ENCODE measurements around the gene TUNAR. TPM values are rescaled to one million over a fixed set of nuclear protein-coding genes. Genes with fewer than 3 reads are reported as not detected.
A peak's percentile ranks its signal among the peaks of the same experiment; 100 is the strongest.

The TUNAR gene
- total RNA-seq, 1 donor from 2014 or later, result 0.06 TPM

DNA sequence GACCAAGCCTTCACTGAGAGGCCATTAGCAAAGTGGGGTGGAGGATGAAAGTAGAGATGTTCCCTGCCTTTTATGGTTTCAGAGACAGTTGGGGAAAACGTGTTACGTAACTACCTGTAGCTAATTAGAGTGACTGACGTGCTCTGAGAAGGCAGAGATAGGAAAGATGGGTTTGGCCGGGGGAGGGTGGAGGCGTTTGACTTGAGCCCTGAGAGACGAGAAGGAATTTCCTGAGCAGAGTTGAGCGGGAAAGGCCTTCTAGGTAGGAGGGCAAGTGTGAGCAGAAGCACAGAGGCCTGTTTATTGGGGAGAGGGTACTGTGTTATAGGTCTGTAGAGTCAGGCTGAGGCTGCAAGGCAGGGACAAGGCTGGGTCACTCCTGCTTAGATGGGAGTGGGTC is 8.6 kb downstream of the TUNAR start:
- no peak overlapping the region for H3K4me3 ChIP-seq (ENCODE audit: low read depth, low read length)
- DNase-seq (ENCODE audit: low read depth), result no peak
- TF ChIP-seq CTCF (conservative IDR thresholded peaks at IDR 0.05; ENCODE audit: low read depth, low read length), result no peak

- TF ChIP-seq CTCF (conservative IDR thresholded peaks at IDR 0.05; ENCODE audit: low read depth, low read length), result no peak
- no peak overlapping the region for H3K4me3 ChIP-seq (ENCODE audit: low read depth, low read length)
- no peak for DNase-seq (ENCODE audit: low read depth)
These were observed 9.2 kb downstream of the TUNAR start for GRCh38 chr14:95885866-95886265.

GRCh38 chr14:95886366-95887056 is 9.9 kb downstream of the TUNAR start:
- TF ChIP-seq CTCF (conservative IDR thresholded peaks at IDR 0.05; ENCODE audit: low read depth, low read length), result no peak
- no peak for DNase-seq (ENCODE audit: low read depth)
- H3K4me3 ChIP-seq (ENCODE audit: low read depth, low read length), result no peak overlapping the region

GRCh38 chr14:95887351-95887750 is 10.7 kb downstream of the TUNAR start:
- no peak for TF ChIP-seq CTCF (conservative IDR thresholded peaks at IDR 0.05; ENCODE audit: low read depth, low read length)
- H3K4me3 ChIP-seq (ENCODE audit: low read depth, low read length), result no peak overlapping the region
- no peak for DNase-seq (ENCODE audit: low read depth)

- no peak for DNase-seq (ENCODE audit: low read depth)
- no peak for TF ChIP-seq CTCF (conservative IDR thresholded peaks at IDR 0.05; ENCODE audit: low read depth, low read length)
- H3K4me3 ChIP-seq (ENCODE audit: low read depth, low read length), result no peak overlapping the region
These were observed 12.8 kb downstream of the TUNAR start for GRCh38 chr14:95889236-95889979.

- no peak overlapping the region for H3K4me3 ChIP-seq (ENCODE audit: low read depth, low read length)
- no peak for TF ChIP-seq CTCF (conservative IDR thresholded peaks at IDR 0.05; ENCODE audit: low read depth, low read length)
- DNase-seq (ENCODE audit: low read depth), result peak; percentile 68
These were observed 15.1 kb downstream of the TUNAR start for GRCh38 chr14:95891742-95892141.
